PC-3 (cell line): Measurements from ENCODE around the gene ZNF575. TPM values are rescaled to one million over a fixed set of nuclear protein-coding genes. Genes with fewer than 3 reads are reported as not detected.

ENCODE experiments used
- ATAC-seq: fragments of 200-7000 bp; cut with Tn5 transposase; 2 replicates; pipeline ENCODE4 v1.9.1; 2020; ENCODE audit warnings: mild to moderate bottlenecking, moderate library complexity
- BruUV-seq: library from RNA; stranded (reverse); fragments of 400-500 nt; replicated peaks from 2 replicates; lab custom pipeline; 2021; lab: Mats Ljungman, UMichigan
- CTCF ChIA-PET: fragments of 300-600 bp; sonication (Branson Sonifier 250); formaldehyde crosslinking; loops from one replicate; lab custom pipeline; 2022; ENCODE audit warnings: antibody characterized with exemption; lab: Charles Lee
- POLR2A ChIA-PET: fragments of 300-600 bp; sonication (Branson Sonifier 250); formaldehyde crosslinking; loops from one replicate; lab custom pipeline; 2022; ENCODE audit warnings: antibody characterized with exemption; ENCODE audit not compliant: unreplicated experiment; lab: Charles Lee
- DNase-seq: peaks from one replicate; pipeline ENCODE4 v3.0.0-alpha.2; 2015
- H2AFZ ChIP-seq: fragments of 300-600 bp; sonication (generic); 2 replicates; pipeline ENCODE4 v1.6.0; 2016; ENCODE audit warnings: antibody characterized with exemption, low read length
- H3F3A ChIP-seq: fragments of 300-600 bp; sonication (generic); one replicate; pipeline ENCODE4 v1.6.0; 2017; ENCODE audit warnings: antibody characterized with exemption, low read length, control low read depth, mild to moderate bottlenecking; ENCODE audit not compliant: unreplicated experiment
- H3K27ac ChIP-seq: fragments of 300-600 bp; sonication (generic); 2 replicates; pipeline ENCODE4 v1.5.1; 2016; ENCODE audit warnings: mild to moderate bottlenecking, low read length
- H3K27me3 ChIP-seq: fragments of 300-600 bp; sonication (generic); 2 replicates; pipeline ENCODE4 v1.6.1; 2016; ENCODE audit warnings: low read length, mixed read lengths
- H3K36me3 ChIP-seq: fragments of 300-600 bp; sonication (generic); 2 replicates; pipeline ENCODE4 v1.6.1; 2016; ENCODE audit warnings: low read depth, mixed run types, low read length, mixed read lengths
- H3K4me1 ChIP-seq: fragments of 300-600 bp; sonication (generic); 2 replicates; pipeline ENCODE4 v1.5.1; 2016; ENCODE audit warnings: low read length; ENCODE audit not compliant: insufficient read depth
- H3K4me2 ChIP-seq: fragments of 300-600 bp; sonication (generic); 2 replicates; pipeline ENCODE4 v1.6.0; 2016; ENCODE audit warnings: low read length
- H3K4me3 ChIP-seq: fragments of 300-600 bp; sonication (generic); 2 replicates; pipeline ENCODE4 v1.5.1; 2016; ENCODE audit warnings: mild to moderate bottlenecking, low read length, mixed read lengths
- H3K79me2 ChIP-seq: fragments of 300-600 bp; sonication (generic); 2 replicates; pipeline ENCODE4 v1.6.1; 2017; ENCODE audit warnings: low read length, mixed read lengths
- H3K9ac ChIP-seq: fragments of 300-600 bp; sonication (generic); 2 replicates; pipeline ENCODE4 v1.6.0; 2016; ENCODE audit warnings: mild to moderate bottlenecking, low read length
- H3K9me2 ChIP-seq: fragments of 300-600 bp; sonication (generic); replicated peaks from 2 replicates; pipeline ENCODE4 v1.6.1; 2016; ENCODE audit warnings: mixed run types, low read length, mixed read lengths
- H3K9me3 ChIP-seq: fragments of 300-600 bp; sonication (generic); 2 replicates; pipeline ENCODE4 v1.6.1; 2016; ENCODE audit warnings: low read length, mixed read lengths
- H4K20me1 ChIP-seq: fragments of 300-600 bp; sonication (generic); 2 replicates; pipeline ENCODE4 v1.6.1; 2016; ENCODE audit warnings: low read length, mixed read lengths
- EZH2 ChIP-seq: fragments of 300-600 bp; sonication (generic); IDR thresholded peaks from one replicate; pipeline ENCODE4 v1.6.1; 2017; ENCODE audit warnings: antibody characterized with exemption, mild to moderate bottlenecking, low read length; ENCODE audit not compliant: unreplicated experiment
- EZH2phosphoT487 ChIP-seq: fragments of 300-600 bp; sonication (generic); IDR thresholded peaks from 2 replicates; pipeline ENCODE4 v1.6.1; 2018; ENCODE audit warnings: mild to moderate bottlenecking, antibody characterized with exemption, low read length, borderline replicate concordance
- intact Hi-C: fragments of 100-400 bp; cut with micrococcal nuclease; formaldehyde crosslinking; loops from 2 replicates; pipeline ENCODE4 v1.9.0; 2023
- total RNA-seq: library from RNA; depleted of rRNA; stranded (reverse); fragments of >200 nt; gene quantifications from 2 replicates; pipeline ENCODE4 v1.2.3, GENCODE V29; 2014
- TF ChIP-seq, protein P1 (sequence below): fragments of 300-600 bp; sonication (generic); conservative IDR thresholded peaks from 2 replicates; pipeline ENCODE4 v1.5.1; 2017; ENCODE audit warnings: antibody characterized with exemption, low read depth, mild to moderate bottlenecking, low read length

Gene ZNF575
- total RNA-seq, 1 experiment from 2014 or later: not detected

DNA sequence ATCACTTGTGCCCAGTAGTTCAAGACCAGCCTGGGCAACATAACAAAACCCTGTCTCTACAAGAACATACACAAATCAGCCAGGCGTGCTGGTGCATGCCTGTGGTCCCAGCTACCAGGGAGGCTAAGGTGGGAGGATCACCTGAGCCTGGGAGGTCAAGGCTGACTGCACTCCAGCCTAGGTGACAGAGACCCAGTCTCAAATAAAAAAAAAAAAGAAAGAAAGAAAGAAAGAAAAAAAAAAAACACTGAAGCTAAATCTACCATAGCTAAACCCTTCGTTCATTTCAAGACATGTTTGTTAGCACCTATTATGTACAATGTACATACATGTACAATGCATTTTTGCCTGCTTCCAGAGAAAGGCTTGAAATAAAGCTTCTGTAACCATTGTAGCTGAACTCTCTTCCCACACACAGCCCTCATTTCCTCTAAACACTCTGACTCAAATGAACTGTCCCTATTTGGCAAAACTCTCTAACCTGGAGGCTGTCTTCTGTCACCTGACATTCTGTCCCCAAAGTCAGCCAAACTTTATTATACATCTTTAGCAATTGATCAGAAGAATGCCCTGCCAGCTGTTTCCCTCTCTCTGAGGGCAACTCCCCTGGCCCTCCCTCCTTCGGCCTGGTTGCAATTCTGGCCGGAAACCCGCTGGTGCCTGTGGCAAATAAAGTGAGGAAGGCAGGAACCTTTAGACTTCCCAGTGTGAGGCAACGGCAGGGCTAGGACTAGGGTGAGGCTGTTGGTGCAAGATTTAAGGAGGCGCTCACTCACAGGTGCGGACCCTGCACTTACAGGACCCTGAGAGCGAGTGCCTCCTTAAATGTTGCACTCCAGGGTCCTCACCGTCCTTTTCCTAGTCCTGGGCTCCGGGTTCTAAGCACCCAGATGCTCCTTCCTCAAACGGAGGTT is 7.8 kb upstream of the ZNF575 start:
- ATAC-seq: peak; percentile 74
- H3K9ac ChIP-seq: peak overlapping the region; percentile 71; the same call in 1 of the 2 replicates
- no peak overlapping the region; the same call in 1 of the 2 replicates for H2AFZ ChIP-seq
- no peak for TF ChIP-seq EZH2phosphoT487
- TF ChIP-seq, protein P1, sequence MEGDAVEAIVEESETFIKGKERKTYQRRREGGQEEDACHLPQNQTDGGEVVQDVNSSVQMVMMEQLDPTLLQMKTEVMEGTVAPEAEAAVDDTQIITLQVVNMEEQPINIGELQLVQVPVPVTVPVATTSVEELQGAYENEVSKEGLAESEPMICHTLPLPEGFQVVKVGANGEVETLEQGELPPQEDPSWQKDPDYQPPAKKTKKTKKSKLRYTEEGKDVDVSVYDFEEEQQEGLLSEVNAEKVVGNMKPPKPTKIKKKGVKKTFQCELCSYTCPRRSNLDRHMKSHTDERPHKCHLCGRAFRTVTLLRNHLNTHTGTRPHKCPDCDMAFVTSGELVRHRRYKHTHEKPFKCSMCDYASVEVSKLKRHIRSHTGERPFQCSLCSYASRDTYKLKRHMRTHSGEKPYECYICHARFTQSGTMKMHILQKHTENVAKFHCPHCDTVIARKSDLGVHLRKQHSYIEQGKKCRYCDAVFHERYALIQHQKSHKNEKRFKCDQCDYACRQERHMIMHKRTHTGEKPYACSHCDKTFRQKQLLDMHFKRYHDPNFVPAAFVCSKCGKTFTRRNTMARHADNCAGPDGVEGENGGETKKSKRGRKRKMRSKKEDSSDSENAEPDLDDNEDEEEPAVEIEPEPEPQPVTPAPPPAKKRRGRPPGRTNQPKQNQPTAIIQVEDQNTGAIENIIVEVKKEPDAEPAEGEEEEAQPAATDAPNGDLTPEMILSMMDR: no peak
- no peak for TF ChIP-seq EZH2
- H3K4me3 ChIP-seq: peak overlapping the region; percentile 98
- no peaks in the 10 kb centered on the region for H4K20me1 ChIP-seq
- H3K4me1 ChIP-seq: peaks cover 12% of the 10 kb centered on the region; the same call in 1 of the 2 replicates
- BruUV-seq: no TSS peak
- H3F3A ChIP-seq: no peaks in the 10 kb centered on the region
- ChIA-PET CTCF (no interaction called here), POLR2A (interaction anchor here (0.6 kb wide), 1 partner anchor 59 kb away, joined by 12 read pairs; no protein-coding TSS in a partner anchor)
- no peaks in the 10 kb centered on the region for H3K9me3 ChIP-seq
- intact Hi-C loops: no loop called here
- no peaks in the 10 kb centered on the region for H3K27me3 ChIP-seq
- DNase-seq: peak; percentile 66
- H3K36me3 ChIP-seq: no peaks in the 10 kb centered on the region
- peak overlapping the region; percentile 18; the same call in 1 of the 2 replicates for H3K27ac ChIP-seq
- no peaks in the 10 kb centered on the region for H3K9me2 ChIP-seq
- H3K4me2 ChIP-seq: peak overlapping the region; percentile 88
- peaks cover 29% of the 10 kb centered on the region for H3K79me2 ChIP-seq

DNA sequence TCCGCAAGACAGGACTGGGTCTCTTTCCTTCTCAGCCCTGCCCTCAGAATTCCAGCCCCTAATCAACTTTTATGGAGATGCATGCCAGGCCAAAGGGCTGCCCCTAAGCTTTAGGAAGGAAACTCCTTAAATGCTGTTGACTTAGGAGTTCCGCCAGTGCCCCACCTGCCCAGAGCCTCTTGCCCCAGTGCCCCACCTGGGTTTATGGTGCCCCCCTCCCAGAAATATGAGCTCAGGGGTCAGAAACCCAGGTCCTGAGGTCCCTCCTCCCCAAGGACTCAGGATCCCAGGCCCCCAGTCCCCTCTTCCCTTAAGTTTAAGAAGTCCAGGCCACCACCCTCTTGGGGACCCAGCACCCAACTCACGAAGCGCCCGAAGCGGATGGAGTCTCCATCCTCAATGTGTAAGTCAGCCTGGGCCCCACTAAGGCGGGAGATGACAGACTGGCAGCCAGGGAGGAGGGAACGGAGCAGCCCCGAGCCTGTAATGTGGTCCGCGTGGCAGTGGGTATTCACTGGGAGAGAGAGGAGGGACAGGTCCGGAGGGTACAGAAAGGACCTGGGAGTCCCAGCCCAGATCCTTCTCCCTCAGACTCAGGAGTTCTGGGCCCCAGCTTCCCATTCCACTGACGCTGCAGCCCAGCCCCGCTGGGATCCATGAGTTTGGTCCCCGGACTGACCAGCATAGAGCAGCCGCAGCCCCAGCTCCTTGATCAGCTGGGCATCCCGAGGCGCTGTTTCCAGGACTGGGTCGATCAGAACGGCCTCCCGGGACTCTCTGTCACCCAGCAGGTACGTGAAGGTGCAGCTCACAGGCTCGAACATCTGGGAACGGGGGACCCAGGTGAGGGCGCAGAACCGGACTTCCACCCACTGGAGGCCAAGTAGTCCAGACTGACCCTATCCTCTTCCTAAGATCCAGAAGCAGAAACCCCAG is 6.9 kb upstream of the ZNF575 start:
- peak; percentile 36 for ATAC-seq

More for the DNA sequence above, 6.9 kb upstream of the ZNF575 start:
- TF ChIP-seq EZH2 (no peak), EZH2phosphoT487 (no peak)
- TF ChIP-seq, protein P1: no peak
- no peaks in the 10 kb centered on the region for H3K27me3 ChIP-seq
- H3K4me2 ChIP-seq: peak overlapping the region; percentile 88
- H3K79me2 ChIP-seq: peaks cover 29% of the 10 kb centered on the region
- no peaks in the 10 kb centered on the region for H3F3A ChIP-seq
- H3K27ac ChIP-seq: peak overlapping the region; percentile 18; the same call in 1 of the 2 replicates
- TSS peak; percentile 50 for BruUV-seq
- H4K20me1 ChIP-seq: no peaks in the 10 kb centered on the region
- ChIA-PET POLR2A (no interaction called here), CTCF (no interaction called here)
- no peaks in the 10 kb centered on the region for H3K36me3 ChIP-seq
- H3K9ac ChIP-seq: peak overlapping the region; percentile 71
- peak overlapping the region; percentile 98 for H3K4me3 ChIP-seq
- intact Hi-C loops: no loop called here
- peak overlapping the region; percentile 89; the same call in 1 of the 2 replicates for H2AFZ ChIP-seq
- no peaks in the 10 kb centered on the region for H3K9me2 ChIP-seq
- no peaks in the 10 kb centered on the region for H3K9me3 ChIP-seq
- peaks cover 12% of the 10 kb centered on the region; the same call in 1 of the 2 replicates for H3K4me1 ChIP-seq
- peak; percentile 18 for DNase-seq
